Upper lobe of right lung (tissue), 1 donor: ENCODE data around the gene GPR21. TPM values are rescaled to one million over a fixed set of nuclear protein-coding genes. Genes with fewer than 3 reads are reported as not detected.

Source experiments
- ATAC-seq: fragments of 200-7000 bp; cut with Tn5 transposase; one replicate; pipeline ENCODE4 v1.9.1; 2020; ENCODE audit warnings: mild to moderate bottlenecking, moderate library complexity
- DNase-seq: peaks from one replicate; pipeline ENCODE4 v3.0.0-alpha.2; 2020
- H3K27ac ChIP-seq: fragments of 200-600 bp; one replicate; pipeline ENCODE4 v1.8.0; 2022
- H3K27me3 ChIP-seq: fragments of 200-600 bp; one replicate; pipeline ENCODE4 v1.8.0; 2022; ENCODE audit warnings: mild to moderate bottlenecking
- H3K36me3 ChIP-seq: fragments of 200-600 bp; one replicate; pipeline ENCODE4 v1.8.0; 2022
- H3K4me1 ChIP-seq: fragments of 200-600 bp; one replicate; pipeline ENCODE4 v1.8.0; 2022
- H3K4me3 ChIP-seq: fragments of 200-600 bp; one replicate; pipeline ENCODE4 v1.8.0; 2022; ENCODE audit warnings: mild to moderate bottlenecking
- H3K9me3 ChIP-seq: fragments of 200-600 bp; one replicate; pipeline ENCODE4 v1.8.0; 2022
- CTCF ChIP-seq: fragments of 200-600 bp; IDR thresholded peaks from one replicate; pipeline ENCODE4 v1.8.0; 2022; ENCODE audit warnings: antibody characterized with exemption
- intact Hi-C: fragments of 100-400 bp; cut with DNase I; formaldehyde crosslinking; loops from one replicate; pipeline ENCODE4 v1.11.0; 2022
- total RNA-seq: library from RNA; stranded (reverse); fragmentation: NEBNext Ultra II Directional; extraction: Animal tissue kit (Norgen Biotek cat#: 25700); gene quantifications from one replicate; pipeline ENCODE4 v1.2.1, GENCODE V29; 2021
- donor health status: DM: no; HTN: yes; CAD: no; lungs with severe emphysema.

The GPR21 gene
- total RNA-seq, 1 donor from 2014 or later: 3.3 TPM

DNA sequence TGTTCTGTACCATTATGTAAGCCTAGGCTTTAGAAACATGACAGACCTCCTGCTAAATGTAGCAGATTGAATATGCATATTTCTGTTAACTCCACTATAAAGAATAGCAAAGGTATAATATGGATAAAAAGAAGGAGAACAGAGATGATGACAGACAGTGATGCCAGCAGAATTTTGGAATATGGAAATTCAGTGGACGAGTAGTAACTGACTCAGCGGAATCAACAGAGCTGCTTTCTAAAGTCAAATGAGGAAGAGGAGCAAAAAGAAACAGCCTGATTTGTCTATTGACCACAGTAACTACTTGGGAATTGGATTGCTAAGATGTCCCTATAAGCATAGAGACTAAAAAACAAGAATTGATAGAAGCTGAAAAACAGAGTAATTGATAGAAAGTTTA is 8.0 kb downstream of the GPR21 start:
- Histone ChIP-seq H3K4me1 (peaks cover 10% of the 10 kb centered on the region), H3K9me3 (no peaks in the 10 kb centered on the region), H3K4me3 (no peak overlapping the region), H3K27me3 (no peaks in the 10 kb centered on the region), H3K27ac (no peak overlapping the region), H3K36me3 (no peaks in the 10 kb centered on the region)
- intact Hi-C loops: no loop called here
- no peak for TF ChIP-seq CTCF
- DNase-seq: no peak
- ATAC-seq: no peak

GRCh38 chr9:123043081-123043939 is 9.8 kb downstream of the GPR21 start:
- intact Hi-C loops: no loop called here

DNA sequence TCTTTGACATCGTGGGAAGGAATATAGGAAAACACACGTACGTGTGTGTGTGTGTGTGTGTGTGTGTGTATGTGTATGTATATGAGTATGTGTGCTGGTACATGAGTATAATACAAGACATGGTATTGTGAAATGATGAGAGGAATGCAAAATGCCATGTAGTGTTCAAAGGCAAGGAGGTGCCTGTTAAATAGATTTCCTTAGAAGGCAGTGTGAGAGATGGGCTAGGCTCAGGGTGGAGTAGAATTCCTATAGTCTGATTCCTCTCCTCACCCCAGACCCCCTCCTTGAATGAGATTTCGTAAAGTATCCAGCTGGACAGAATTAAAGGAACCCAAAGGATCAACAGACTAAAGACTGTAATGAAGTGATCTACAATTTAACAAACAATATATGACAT is 11.1 kb downstream of the GPR21 start:
- ATAC-seq: no peak
- intact Hi-C loops: no loop called here

More at GRCh38 chr9:123043081-123043939, 9.8 kb downstream of the GPR21 start:
- peaks cover 11% of the 10 kb centered on the region for H3K4me1 ChIP-seq
- H3K36me3 ChIP-seq: no peaks in the 10 kb centered on the region
- no peak overlapping the region for H3K4me3 ChIP-seq
- no peak overlapping the region for H3K27ac ChIP-seq
- TF ChIP-seq CTCF: no peak
- no peak for ATAC-seq
- no peak for DNase-seq
- H3K9me3 ChIP-seq: no peaks in the 10 kb centered on the region
- H3K27me3 ChIP-seq: no peaks in the 10 kb centered on the region

GRCh38 chr9:123046406-123047195 is 13.1 kb downstream of the GPR21 start:
- Histone ChIP-seq H3K9me3 (no peaks in the 10 kb centered on the region), H3K36me3 (no peaks in the 10 kb centered on the region), H3K27ac (peak overlapping the region; percentile 25), H3K27me3 (no peaks in the 10 kb centered on the region), H3K4me1 (peaks cover 23% of the 10 kb centered on the region), H3K4me3 (no peak overlapping the region)
- no peak for DNase-seq
- intact Hi-C loops: no loop called here
- no peak for TF ChIP-seq CTCF
- no peak for ATAC-seq

More for the DNA sequence above, 11.1 kb downstream of the GPR21 start:
- Histone ChIP-seq H3K27me3 (no peaks in the 10 kb centered on the region), H3K27ac (no peak overlapping the region), H3K9me3 (no peaks in the 10 kb centered on the region), H3K4me1 (peaks cover 23% of the 10 kb centered on the region), H3K4me3 (no peak overlapping the region), H3K36me3 (no peaks in the 10 kb centered on the region)
- DNase-seq: no peak
- TF ChIP-seq CTCF: no peak

DNA sequence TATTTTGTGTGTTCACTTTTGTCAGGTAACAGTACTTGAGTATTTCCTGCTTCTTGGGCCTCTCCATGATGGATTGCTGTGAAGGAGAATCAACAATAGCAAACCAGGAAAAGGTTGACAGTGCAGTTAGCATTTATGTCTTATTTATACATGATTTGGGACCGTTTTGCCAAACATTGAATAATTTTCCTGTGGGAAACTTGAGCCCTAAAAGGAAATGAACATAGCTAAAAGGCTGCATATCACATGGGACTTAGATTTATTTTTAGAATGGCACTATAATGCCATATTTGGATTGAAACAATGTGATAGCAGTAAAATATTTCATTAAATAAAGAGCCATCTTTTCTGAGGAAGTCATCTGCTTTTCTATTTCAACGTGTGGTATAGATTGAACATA is 15.3 kb downstream of the GPR21 start:
- H3K9me3 ChIP-seq: no peaks in the 10 kb centered on the region
- intact Hi-C loops: no loop called here
- DNase-seq (no peak), ATAC-seq (no peak)
- H3K27me3 ChIP-seq: no peaks in the 10 kb centered on the region
- H3K4me1 ChIP-seq: peaks cover 23% of the 10 kb centered on the region
- no peaks in the 10 kb centered on the region for H3K36me3 ChIP-seq
- H3K4me3 ChIP-seq: no peak overlapping the region
- H3K27ac ChIP-seq: peak overlapping the region; percentile 38
- no peak for TF ChIP-seq CTCF
